K562 (cell line): ENCODE results near the gene MT1E. TPM values are rescaled to one million over a fixed set of nuclear protein-coding genes. Genes with fewer than 3 reads are reported as not detected.

ENCODE experiments used
- CREBBP ChIP-seq: IDR thresholded peaks from one replicate; pipeline ENCODE4 v1.6.1; 2012; ENCODE audit warnings: low read depth, mild to moderate bottlenecking, control low read depth, inconsistent platforms, low read length
- ETV1 ChIP-seq: fragments of 450-650 bp; conservative IDR thresholded peaks from 2 replicates; pipeline ENCODE4 v1.6.1; 2016; ENCODE audit warnings: missing genetic modification characterization, control low read depth, low read depth, missing compliant biosample characterization
- FOXJ3 ChIP-seq: sonication (generic); formaldehyde crosslinking; IDR thresholded peaks from 2 replicates; pipeline ENCODE4 v1.4.0; 2020; ENCODE audit warnings: mild to moderate bottlenecking, missing genetic modification reagents
- HNRNPH1 ChIP-seq: fragments of 200-400 bp; formaldehyde crosslinking; optimal IDR thresholded peaks from 2 replicates; pipeline ENCODE3; 2017; ENCODE audit warnings: low read depth, mild to moderate bottlenecking, low read length, moderate library complexity
- KLF13 ChIP-seq: fragments of 450-650 bp; IDR thresholded peaks from 2 replicates; pipeline ENCODE4 v1.6.1; 2016; ENCODE audit warnings: missing genetic modification characterization, low read depth, mild to moderate bottlenecking, missing compliant biosample characterization, moderate library complexity, borderline replicate concordance
- MAFG ChIP-seq: fragments of 450-650 bp; conservative IDR thresholded peaks from 2 replicates; pipeline ENCODE4 v1.6.1; 2016; ENCODE audit warnings: missing genetic modification characterization, missing compliant biosample characterization
- MECOM ChIP-seq: fragments of 250-450 bp; sonication (Bioruptor Pico); IDR thresholded peaks from 2 replicates; pipeline ENCODE4 v1.8.0; 2022; ENCODE audit warnings: inconsistent platforms
- MEIS2 ChIP-seq: fragments of 450-650 bp; IDR thresholded peaks from 2 replicates; pipeline ENCODE4 v1.6.1; 2014; ENCODE audit warnings: mild to moderate bottlenecking; ENCODE audit not compliant: partially characterized antibody
- MYC ChIP-seq, 2 experiments: fragments of 250-450 bp in 1 of 2; sonication (Bioruptor Pico) in 1 of 2; IDR thresholded peaks; 2 replicates each; pipeline versions ENCODE4 v1.5.1 to v1.6.1; 2012 to 2021; ENCODE audit warnings: low read depth in 2 of 2, borderline replicate concordance in 1 of 2, improper control_type of control experiment in 1 of 2, low read length in 1 of 2, mild to moderate bottlenecking in 1 of 2, moderate library complexity in 1 of 2
- POLR2A ChIP-seq: fragments of 450-650 bp; conservative IDR thresholded peaks from 2 replicates; pipeline ENCODE4 v1.6.1; 2016
- POLR3A ChIP-seq: IDR thresholded peaks from 2 replicates; pipeline ENCODE4 v1.6.1; 2011; ENCODE audit warnings: borderline replicate concordance, mild to moderate bottlenecking, moderate library complexity; ENCODE audit not compliant: insufficient read length, insufficient read depth; ENCODE audit errors: extremely low read depth
- RBM34 ChIP-seq: fragments of 200-400 bp; formaldehyde crosslinking; IDR thresholded peaks from 2 replicates; pipeline ENCODE4 v1.6.1; 2018; ENCODE audit warnings: low read length, borderline replicate concordance; ENCODE audit not compliant: insufficient read depth
- RCOR1 ChIP-seq, 2 experiments: IDR thresholded peaks; 2 replicates each; pipeline ENCODE4 v1.6.1; 2012; ENCODE audit warnings: low read depth in 2 of 2, low read length in 2 of 2, borderline replicate concordance in 1 of 2, improper control_type of control experiment in 1 of 2
- SNRNP70 ChIP-seq: fragments of 200-400 bp; formaldehyde crosslinking; optimal IDR thresholded peaks from 2 replicates; pipeline ENCODE3; 2017; ENCODE audit warnings: low read depth, low read length
- STAG1 ChIP-seq: sonication (generic); formaldehyde crosslinking; IDR thresholded peaks from 2 replicates; pipeline ENCODE4 v1.5.0; 2020; ENCODE audit warnings: missing genetic modification reagents, borderline replicate concordance
- STAT5B ChIP-seq: fragments of 250-450 bp; sonication (Bioruptor Pico); IDR thresholded peaks from 2 replicates; pipeline ENCODE4 v1.8.0; 2021; ENCODE audit warnings: mild to moderate bottlenecking, inconsistent platforms
- TARDBP ChIP-seq: fragments of 450-650 bp; IDR thresholded peaks from 2 replicates; pipeline ENCODE4 v1.6.1; 2016
- polyA plus RNA-seq, 8 experiments: library from polyadenylated mRNA; depleted of rRNA in 4 of 8; stranded (reverse) in 5 of 8; unstranded in 3 of 8; fragments of >200 nt; fragmentation: Nextera tagmentation in 2 of 8; fragmentation: Illumina TruSeq in 1 of 8; extraction: Ambion mirVana in 2 of 8; extraction: Trizol in 1 of 8; gene quantifications; 2 replicates each; pipeline versions ENCODE4 v1.2.1 to v1.2.3, GENCODE V29; 2011 to 2014; ENCODE audit warnings: inconsistent platforms in 1 of 8, missing spikeins in 1 of 8
- total RNA-seq, 7 experiments: library from RNA; depleted of rRNA in 6 of 7; stranded (reverse); fragments of >200 nt in 6 of 7; fragmentation: Illumina TruSeq in 2 of 7; extraction: Trizol in 2 of 7; gene quantifications; 2 replicates each; pipeline versions ENCODE4 v1.2.1 to v1.2.3, GENCODE V29; 2011 to 2021; ENCODE audit warnings: low replicate concordance in 1 of 7
- TF ChIP-seq, protein P1 (sequence below): sonication (generic); formaldehyde crosslinking; IDR thresholded peaks from 2 replicates; pipeline ENCODE4 v1.5.0; 2020; ENCODE audit warnings: missing genetic modification reagents
- TF ChIP-seq, protein P2 (sequence below): sonication (generic); formaldehyde crosslinking; IDR thresholded peaks from 2 replicates; pipeline ENCODE4 v1.8.1; 2023; ENCODE audit warnings: mild to moderate bottlenecking, missing genetic modification reagents, moderate library complexity
- TF ChIP-seq, protein P3 (sequence below): fragments of 200-800 bp; sonication (Bioruptor generic); IDR thresholded peaks from 2 replicates; pipeline ENCODE4 v1.6.1; 2017; ENCODE audit warnings: missing genetic modification characterization, missing compliant biosample characterization
- TF ChIP-seq, protein P4 (sequence below): fragments of 450-650 bp; formaldehyde crosslinking; conservative IDR thresholded peaks from 2 replicates; pipeline ENCODE4 v1.4.0; 2022; ENCODE audit warnings: mild to moderate bottlenecking, missing genetic modification characterization
- TF ChIP-seq, protein P5 (sequence below): sonication (generic); formaldehyde crosslinking; IDR thresholded peaks from 2 replicates; pipeline ENCODE4 v1.8.0; 2022; ENCODE audit warnings: missing genetic modification reagents, mild to moderate bottlenecking, borderline replicate concordance

Gene MT1E
- total and polyA plus RNA-seq, 9 of the 15 experiments (the other 6 are each of a cell fraction or from before 2014, with no cell fraction given), result 0.29 to 0.81 (median 0.46) TPM; not detected in 3

DNA sequence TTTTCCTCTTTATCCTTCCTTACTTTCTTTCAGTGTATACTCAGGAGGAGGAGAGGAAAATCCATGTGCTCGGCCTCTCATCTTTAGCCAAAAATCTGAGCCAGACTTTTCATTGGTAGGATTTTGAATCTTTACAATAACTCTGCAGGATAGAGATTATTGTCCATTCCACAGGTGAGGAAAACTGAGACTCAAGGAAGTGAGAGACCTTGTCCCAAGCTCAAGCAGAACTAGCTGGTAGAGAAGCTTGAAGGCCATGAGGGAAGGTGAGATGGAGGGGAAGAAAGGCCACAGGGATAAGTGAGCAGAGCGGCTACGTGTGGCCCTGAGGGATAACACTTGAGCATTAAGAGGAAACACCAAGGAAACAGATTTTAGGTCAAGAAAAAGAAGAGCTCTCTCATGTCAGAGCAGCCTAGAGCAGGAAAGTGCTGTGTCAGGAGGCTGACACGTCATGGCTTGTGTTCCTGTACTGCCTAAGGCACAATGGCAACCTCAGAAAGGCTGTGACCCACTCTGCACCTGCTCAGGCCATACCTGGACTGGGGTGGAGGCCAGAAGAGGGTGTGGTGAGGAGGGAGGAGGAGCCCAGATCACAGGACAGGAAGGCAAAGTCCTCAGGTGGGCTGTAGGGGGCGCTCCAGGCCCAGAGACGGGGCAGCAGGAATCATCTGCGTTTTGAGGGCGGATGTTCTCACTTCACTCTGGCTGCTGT, 48.8 kb upstream of the MT1E start (continued):
- TF ChIP-seq, protein P1, sequence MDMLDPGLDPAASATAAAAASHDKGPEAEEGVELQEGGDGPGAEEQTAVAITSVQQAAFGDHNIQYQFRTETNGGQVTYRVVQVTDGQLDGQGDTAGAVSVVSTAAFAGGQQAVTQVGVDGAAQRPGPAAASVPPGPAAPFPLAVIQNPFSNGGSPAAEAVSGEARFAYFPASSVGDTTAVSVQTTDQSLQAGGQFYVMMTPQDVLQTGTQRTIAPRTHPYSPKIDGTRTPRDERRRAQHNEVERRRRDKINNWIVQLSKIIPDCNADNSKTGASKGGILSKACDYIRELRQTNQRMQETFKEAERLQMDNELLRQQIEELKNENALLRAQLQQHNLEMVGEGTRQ (CRISPR knock-in tag), result no peak
- TF ChIP-seq HNRNPH1, result no peak
- TF ChIP-seq TARDBP, result no peak
- no peak for TF ChIP-seq FOXJ3 (CRISPR knock-in tag)
- TF ChIP-seq MYC (IDR thresholded peaks at IDR 0.05; ENCODE audit: low read depth, low read length), result no peak
- no peak for TF ChIP-seq MYC (CRISPR knock-in tag; IDR thresholded peaks at IDR 0.05; ENCODE audit: borderline replicate concordance, low read depth)
- 0 out of 4 replicates have a peak, but pooled peaks of 1 of the 2 experiments have one; percentile 36 for TF ChIP-seq RCOR1 (IDR thresholded peaks at IDR 0.05; ENCODE audit: borderline replicate concordance in 1 of 2, low read depth in 2 of 2, low read length in 2 of 2)
- TF ChIP-seq, protein P2, sequence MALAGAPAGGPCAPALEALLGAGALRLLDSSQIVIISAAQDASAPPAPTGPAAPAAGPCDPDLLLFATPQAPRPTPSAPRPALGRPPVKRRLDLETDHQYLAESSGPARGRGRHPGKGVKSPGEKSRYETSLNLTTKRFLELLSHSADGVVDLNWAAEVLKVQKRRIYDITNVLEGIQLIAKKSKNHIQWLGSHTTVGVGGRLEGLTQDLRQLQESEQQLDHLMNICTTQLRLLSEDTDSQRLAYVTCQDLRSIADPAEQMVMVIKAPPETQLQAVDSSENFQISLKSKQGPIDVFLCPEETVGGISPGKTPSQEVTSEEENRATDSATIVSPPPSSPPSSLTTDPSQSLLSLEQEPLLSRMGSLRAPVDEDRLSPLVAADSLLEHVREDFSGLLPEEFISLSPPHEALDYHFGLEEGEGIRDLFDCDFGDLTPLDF (CRISPR knock-in tag), result no peak
- peak; percentile 55; the same call in 1 of the 2 replicates for TF ChIP-seq STAG1
- no peak for TF ChIP-seq STAT5B (CRISPR knock-in tag)
- TF ChIP-seq, protein P3, sequence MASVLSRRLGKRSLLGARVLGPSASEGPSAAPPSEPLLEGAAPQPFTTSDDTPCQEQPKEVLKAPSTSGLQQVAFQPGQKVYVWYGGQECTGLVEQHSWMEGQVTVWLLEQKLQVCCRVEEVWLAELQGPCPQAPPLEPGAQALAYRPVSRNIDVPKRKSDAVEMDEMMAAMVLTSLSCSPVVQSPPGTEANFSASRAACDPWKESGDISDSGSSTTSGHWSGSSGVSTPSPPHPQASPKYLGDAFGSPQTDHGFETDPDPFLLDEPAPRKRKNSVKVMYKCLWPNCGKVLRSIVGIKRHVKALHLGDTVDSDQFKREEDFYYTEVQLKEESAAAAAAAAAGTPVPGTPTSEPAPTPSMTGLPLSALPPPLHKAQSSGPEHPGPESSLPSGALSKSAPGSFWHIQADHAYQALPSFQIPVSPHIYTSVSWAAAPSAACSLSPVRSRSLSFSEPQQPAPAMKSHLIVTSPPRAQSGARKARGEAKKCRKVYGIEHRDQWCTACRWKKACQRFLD (CRISPR knock-in tag), result no peak
- TF ChIP-seq KLF13 (tag), result peak; percentile 34; the same call in 1 of the 2 replicates
- TF ChIP-seq, protein P4, sequence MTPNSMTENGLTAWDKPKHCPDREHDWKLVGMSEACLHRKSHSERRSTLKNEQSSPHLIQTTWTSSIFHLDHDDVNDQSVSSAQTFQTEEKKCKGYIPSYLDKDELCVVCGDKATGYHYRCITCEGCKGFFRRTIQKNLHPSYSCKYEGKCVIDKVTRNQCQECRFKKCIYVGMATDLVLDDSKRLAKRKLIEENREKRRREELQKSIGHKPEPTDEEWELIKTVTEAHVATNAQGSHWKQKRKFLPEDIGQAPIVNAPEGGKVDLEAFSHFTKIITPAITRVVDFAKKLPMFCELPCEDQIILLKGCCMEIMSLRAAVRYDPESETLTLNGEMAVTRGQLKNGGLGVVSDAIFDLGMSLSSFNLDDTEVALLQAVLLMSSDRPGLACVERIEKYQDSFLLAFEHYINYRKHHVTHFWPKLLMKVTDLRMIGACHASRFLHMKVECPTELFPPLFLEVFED (CRISPR knock-in tag), result no peak
- TF ChIP-seq, protein P5, sequence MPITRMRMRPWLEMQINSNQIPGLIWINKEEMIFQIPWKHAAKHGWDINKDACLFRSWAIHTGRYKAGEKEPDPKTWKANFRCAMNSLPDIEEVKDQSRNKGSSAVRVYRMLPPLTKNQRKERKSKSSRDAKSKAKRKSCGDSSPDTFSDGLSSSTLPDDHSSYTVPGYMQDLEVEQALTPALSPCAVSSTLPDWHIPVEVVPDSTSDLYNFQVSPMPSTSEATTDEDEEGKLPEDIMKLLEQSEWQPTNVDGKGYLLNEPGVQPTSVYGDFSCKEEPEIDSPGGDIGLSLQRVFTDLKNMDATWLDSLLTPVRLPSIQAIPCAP (CRISPR knock-in tag), result no peak
- TF ChIP-seq MEIS2, result no peak
- TF ChIP-seq MECOM (CRISPR knock-in tag), result no peak
- TF ChIP-seq ETV1 (tag), result peak; percentile 47; the same call in 1 of the 2 replicates
- TF ChIP-seq SNRNP70, result no peak
- TF ChIP-seq RBM34, result no peak
- no peak for TF ChIP-seq CREBBP
- no peak for TF ChIP-seq POLR2A
- TF ChIP-seq MAFG (tag), result no peak
- no peak for TF ChIP-seq POLR3A
